Measurements from ENCODE around the gene PURB. TPM values are rescaled to one million over a fixed set of nuclear protein-coding genes. Genes with fewer than 3 reads are reported as not detected.

PURB gene
- total RNA-seq, 1 donor from 2014 or later: 23.8 TPM

DNA sequence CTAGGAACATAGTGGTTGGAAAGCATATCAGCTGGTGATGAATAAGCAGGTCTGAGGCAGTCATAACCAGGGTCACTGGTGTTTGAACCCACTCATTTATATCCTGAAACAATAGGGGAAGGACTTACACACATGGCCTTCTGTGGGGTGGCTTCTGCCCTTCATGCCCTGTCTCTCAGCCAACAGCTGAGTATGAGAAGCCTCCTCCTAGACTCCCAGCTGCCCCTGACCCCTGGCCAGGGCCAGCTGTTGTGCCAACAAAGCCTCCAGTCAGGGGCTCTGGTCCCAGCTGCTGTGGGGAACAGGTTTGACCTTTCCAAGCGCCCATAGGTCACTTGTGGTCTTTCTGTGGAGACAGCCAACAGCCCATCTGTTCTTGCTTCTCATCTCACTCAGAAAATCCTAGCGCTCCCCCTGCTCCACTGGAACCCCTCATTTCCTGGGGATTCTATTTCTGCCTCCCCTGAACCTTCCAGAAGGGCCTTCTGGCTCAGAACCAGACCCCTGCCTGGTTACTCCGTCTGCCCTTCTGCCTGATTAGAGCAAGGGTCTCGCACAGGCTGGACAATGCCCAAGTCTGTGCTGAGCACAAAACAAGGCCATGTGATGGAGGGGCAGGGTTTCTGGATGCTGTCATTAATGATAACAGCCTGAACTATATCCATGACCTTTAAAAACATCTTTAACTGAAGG lies 9.7 kb upstream of the PURB start:
- intact Hi-C loops (cut with micrococcal nuclease): no loop called here
- H3K4me1 Mint-ChIP-seq: peaks cover 6% of the 10 kb centered on the region
- H3K4me3 Mint-ChIP-seq: no peak overlapping the region
- H3K9me3 Mint-ChIP-seq: no peaks in the 10 kb centered on the region
- ChIA-PET CTCF (no interaction called here), POLR2A (interaction anchor here (1.7 kb wide), 1 partner anchor 10 kb away, joined by 6 read pairs; the partner anchor contains the start of gene PURB)
- DNase-seq (no peak), ATAC-seq (ENCODE audit: low read depth) (no peak)
- H3K36me3 Mint-ChIP-seq (ENCODE audit: low read depth): no peaks in the 10 kb centered on the region
- H3K27me3 Mint-ChIP-seq: no peaks in the 10 kb centered on the region
- TF ChIP-seq, protein P1, sequence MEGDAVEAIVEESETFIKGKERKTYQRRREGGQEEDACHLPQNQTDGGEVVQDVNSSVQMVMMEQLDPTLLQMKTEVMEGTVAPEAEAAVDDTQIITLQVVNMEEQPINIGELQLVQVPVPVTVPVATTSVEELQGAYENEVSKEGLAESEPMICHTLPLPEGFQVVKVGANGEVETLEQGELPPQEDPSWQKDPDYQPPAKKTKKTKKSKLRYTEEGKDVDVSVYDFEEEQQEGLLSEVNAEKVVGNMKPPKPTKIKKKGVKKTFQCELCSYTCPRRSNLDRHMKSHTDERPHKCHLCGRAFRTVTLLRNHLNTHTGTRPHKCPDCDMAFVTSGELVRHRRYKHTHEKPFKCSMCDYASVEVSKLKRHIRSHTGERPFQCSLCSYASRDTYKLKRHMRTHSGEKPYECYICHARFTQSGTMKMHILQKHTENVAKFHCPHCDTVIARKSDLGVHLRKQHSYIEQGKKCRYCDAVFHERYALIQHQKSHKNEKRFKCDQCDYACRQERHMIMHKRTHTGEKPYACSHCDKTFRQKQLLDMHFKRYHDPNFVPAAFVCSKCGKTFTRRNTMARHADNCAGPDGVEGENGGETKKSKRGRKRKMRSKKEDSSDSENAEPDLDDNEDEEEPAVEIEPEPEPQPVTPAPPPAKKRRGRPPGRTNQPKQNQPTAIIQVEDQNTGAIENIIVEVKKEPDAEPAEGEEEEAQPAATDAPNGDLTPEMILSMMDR (IDR thresholded peaks at IDR 0.05): no peak
- H3K27ac Mint-ChIP-seq: no peak overlapping the region

- CTCF ChIA-PET: no interaction called here
- Mint-ChIP-seq H3K4me1 (peaks cover 6% of the 10 kb centered on the region), H3K4me3 (no peak overlapping the region), H3K9me3 (no peaks in the 10 kb centered on the region), H3K27me3 (no peaks in the 10 kb centered on the region), H3K36me3 (ENCODE audit: low read depth) (no peaks in the 10 kb centered on the region), H3K27ac (no peak overlapping the region)
- no peak for ATAC-seq (ENCODE audit: low read depth)
- intact Hi-C loops (cut with micrococcal nuclease): no loop called here
- TF ChIP-seq, protein P1 (IDR thresholded peaks at IDR 0.05): no peak
- POLR2A ChIA-PET: interaction anchor here (0.7 kb wide), 1 partner anchor 305 kb away, joined by 3 read pairs; no protein-coding TSS in a partner anchor
- no peak for DNase-seq
These were observed 8.4 kb upstream of the PURB start for GRCh38 chr7:44893710-44894234.

DNA sequence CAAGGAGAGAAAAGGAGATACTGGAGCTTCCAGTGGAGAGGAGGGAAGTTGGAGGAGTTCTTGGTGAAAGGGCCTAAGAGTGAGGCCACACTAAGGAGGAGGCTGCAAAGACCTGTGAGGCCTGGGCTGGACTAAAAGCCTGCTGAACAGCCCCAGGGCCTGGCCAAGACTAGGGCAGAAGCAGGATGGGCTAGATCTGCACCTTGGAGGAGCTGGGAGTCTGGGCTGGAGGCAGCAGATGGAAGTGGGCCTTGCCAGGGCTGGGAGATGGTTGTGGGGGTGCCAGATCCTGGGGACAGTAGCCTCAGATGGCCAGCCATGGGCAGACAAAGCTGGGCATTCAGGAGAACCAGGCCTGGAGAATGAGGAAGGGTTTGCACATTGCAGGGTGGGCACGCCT lies 6.5 kb upstream of the PURB start:
- Mint-ChIP-seq H3K9me3 (no peaks in the 10 kb centered on the region), H3K27ac (no peak overlapping the region), H3K27me3 (no peaks in the 10 kb centered on the region), H3K36me3 (ENCODE audit: low read depth) (no peaks in the 10 kb centered on the region), H3K4me3 (no peak overlapping the region), H3K4me1 (peaks cover 8% of the 10 kb centered on the region)
- DNase-seq: no peak
- POLR2A ChIA-PET: interaction anchor here (0.6 kb wide), 1 partner anchor 95 kb away, joined by 3 read pairs; the partner anchor contains the start of gene PPIA
- CTCF ChIA-PET: no interaction called here
- TF ChIP-seq, protein P1 (IDR thresholded peaks at IDR 0.05): no peak
- intact Hi-C loops (cut with micrococcal nuclease): no loop called here
- no peak for ATAC-seq (ENCODE audit: low read depth)

- intact Hi-C loops (cut with micrococcal nuclease): no loop called here
- POLR2A ChIA-PET: interaction anchor here (1.1 kb wide), 1 partner anchor 10 kb away, joined by 3 read pairs; no protein-coding TSS in a partner anchor
- DNase-seq (no peak), ATAC-seq (ENCODE audit: low read depth) (no peak)
- Mint-ChIP-seq H3K27me3 (no peaks in the 10 kb centered on the region), H3K4me3 (no peak overlapping the region), H3K9me3 (no peaks in the 10 kb centered on the region), H3K36me3 (ENCODE audit: low read depth) (no peaks in the 10 kb centered on the region), H3K4me1 (peaks cover 13% of the 10 kb centered on the region), H3K27ac (no peak overlapping the region)
- TF ChIP-seq, protein P1 (IDR thresholded peaks at IDR 0.05): no peak
- CTCF ChIA-PET: no interaction called here
These were observed 6.0 kb upstream of the PURB start for GRCh38 chr7:44891372-44891771.

- Mint-ChIP-seq H3K4me1 (peaks cover 26% of the 10 kb centered on the region), H3K36me3 (ENCODE audit: low read depth) (peaks cover 9% of the 10 kb centered on the region), H3K9me3 (no peaks in the 10 kb centered on the region), H3K27ac (no peak overlapping the region), H3K4me3 (no peak overlapping the region), H3K27me3 (no peaks in the 10 kb centered on the region)
- ATAC-seq (ENCODE audit: low read depth) (no peak), DNase-seq (no peak)
- TF ChIP-seq, protein P1 (IDR thresholded peaks at IDR 0.05): no peak
- ChIA-PET POLR2A (no interaction called here), CTCF (no interaction called here)
- intact Hi-C loops (cut with micrococcal nuclease): no loop called here
These were observed 3.9 kb upstream of the PURB start for GRCh38 chr7:44889086-44889781.

All from activated B cell treated with CpG ODN at 0.5 μM for 24 hours (primary cell).